H9 (cell line): ENCODE results near the gene SMIM28. TPM values are rescaled to one million over a fixed set of nuclear protein-coding genes. Genes with fewer than 3 reads are reported as not detected.
"Not testable (repeated sequence)": the region's sequence is repeated elsewhere in the genome, so short reads cannot be mapped to it uniquely, and the experiment has no call there.

Experiments used
- DNase-seq: peaks from one replicate; pipeline ENCODE4 v3.0.0-alpha.2; 2017
- H2AFZ ChIP-seq: one replicate; pipeline ENCODE4 v1.6.1; 2013; ENCODE audit warnings: mild to moderate bottlenecking, low read length, control low read depth, moderate library complexity
- H2AK5ac ChIP-seq: 2 replicates; pipeline ENCODE4 v1.6.1; 2013; ENCODE audit warnings: low read length, control low read depth, mixed read lengths; ENCODE audit not compliant: insufficient read length
- H2BK120ac ChIP-seq: one replicate; pipeline ENCODE4 v1.6.1; 2013; ENCODE audit warnings: low read depth, mild to moderate bottlenecking, low read length, control low read depth, inconsistent platforms; ENCODE audit not compliant: poor library complexity, severe bottlenecking
- H2BK12ac ChIP-seq: 2 replicates; pipeline ENCODE4 v1.6.1; 2013; ENCODE audit warnings: low read length, control low read depth, mixed read lengths, low read depth; ENCODE audit not compliant: insufficient read length
- H2BK15ac ChIP-seq: 2 replicates; pipeline ENCODE4 v1.6.1; 2013; ENCODE audit warnings: low read depth, low read length, control low read depth
- H2BK20ac ChIP-seq: one replicate; pipeline ENCODE4 v1.6.1; 2013; ENCODE audit warnings: low read depth, mild to moderate bottlenecking, low read length, control low read depth, inconsistent platforms; ENCODE audit not compliant: poor library complexity, severe bottlenecking
- H2BK5ac ChIP-seq: 2 replicates; pipeline ENCODE4 v1.6.1; 2013; ENCODE audit warnings: low read length, control low read depth, mixed read lengths; ENCODE audit not compliant: insufficient read length
- H3K14ac ChIP-seq: 2 replicates; pipeline ENCODE4 v1.6.1; 2013; ENCODE audit warnings: low read length, control low read depth; ENCODE audit not compliant: insufficient read depth
- H3K18ac ChIP-seq: 2 replicates; pipeline ENCODE4 v1.6.1; 2013; ENCODE audit warnings: low read depth, mild to moderate bottlenecking, mixed read lengths, low read length, control low read depth; ENCODE audit not compliant: insufficient read length
- H3K23ac ChIP-seq: 2 replicates; pipeline ENCODE4 v1.6.1; 2013; ENCODE audit warnings: low read length, control low read depth, mixed read lengths, low read depth; ENCODE audit not compliant: insufficient read length
- H3K23me2 ChIP-seq: 2 replicates; pipeline ENCODE4 v1.6.1; 2013; ENCODE audit warnings: low read depth, mild to moderate bottlenecking, mixed read lengths, low read length, control low read depth; ENCODE audit not compliant: insufficient read length, poor library complexity, severe bottlenecking
- H3K27ac ChIP-seq: 2 replicates; pipeline ENCODE4 v1.5.1; 2013; ENCODE audit warnings: low read length, control low read depth, mixed read lengths, low read depth; ENCODE audit not compliant: insufficient read length
- H3K27me3 ChIP-seq: 2 replicates; pipeline ENCODE4 v1.6.1; 2013; ENCODE audit warnings: low read length, control low read depth, inconsistent platforms; ENCODE audit not compliant: insufficient read depth
- H3K4ac ChIP-seq: 2 replicates; pipeline ENCODE4 v1.6.1; 2013; ENCODE audit warnings: low read depth, mild to moderate bottlenecking, control low read depth, inconsistent platforms, low read length, moderate library complexity
- H3K4me1 ChIP-seq: 2 replicates; pipeline ENCODE4 v1.6.1; 2013; ENCODE audit warnings: low read length, control low read depth, inconsistent platforms; ENCODE audit not compliant: insufficient read depth
- H3K4me2 ChIP-seq: 2 replicates; pipeline ENCODE4 v1.6.1; 2013; ENCODE audit warnings: low read length, control low read depth, mixed read lengths; ENCODE audit not compliant: insufficient read length, insufficient read depth
- H3K56ac ChIP-seq: 2 replicates; pipeline ENCODE4 v1.6.1; 2013; ENCODE audit warnings: low read depth, mild to moderate bottlenecking, mixed read lengths, low read length, control low read depth; ENCODE audit not compliant: insufficient read length
- H3K79me1 ChIP-seq: 2 replicates; pipeline ENCODE4 v1.6.1; 2013; ENCODE audit warnings: low read depth, mild to moderate bottlenecking, moderate library complexity, low read length, control low read depth, inconsistent platforms; ENCODE audit not compliant: insufficient read depth, poor library complexity, severe bottlenecking
- H3K79me2 ChIP-seq: 2 replicates; pipeline ENCODE4 v1.6.1; 2013; ENCODE audit warnings: low read length, control low read depth, inconsistent platforms; ENCODE audit not compliant: insufficient read depth
- H3K9ac ChIP-seq: 2 replicates; pipeline ENCODE4 v1.6.1; 2013; ENCODE audit warnings: low read length, control low read depth, mixed read lengths; ENCODE audit not compliant: insufficient read length; ENCODE audit errors: extremely low read depth
- H3K9me3 ChIP-seq: one replicate; pipeline ENCODE4 v1.6.1; 2013; ENCODE audit warnings: low read depth, low read length, inconsistent platforms; ENCODE audit not compliant: control insufficient read depth
- H3T11ph ChIP-seq: one replicate; pipeline ENCODE4 v1.6.1; 2013; ENCODE audit warnings: mild to moderate bottlenecking, low read length, control low read depth, inconsistent platforms
- H4K20me1 ChIP-seq: one replicate; pipeline ENCODE4 v1.6.1; 2013; ENCODE audit not compliant: control insufficient read depth, insufficient read length, insufficient read depth
- H4K5ac ChIP-seq: 2 replicates; pipeline ENCODE4 v1.6.1; 2013; ENCODE audit warnings: low read depth, mild to moderate bottlenecking, mixed read lengths, low read length, control low read depth; ENCODE audit not compliant: insufficient read length
- H4K8ac ChIP-seq: replicated peaks from 2 replicates; pipeline ENCODE4 v1.6.1; 2013; ENCODE audit warnings: low read length, control low read depth, mixed read lengths, low read depth; ENCODE audit not compliant: insufficient read length
- H4K91ac ChIP-seq: 2 replicates; pipeline ENCODE4 v1.6.1; 2013; ENCODE audit warnings: low read depth, mild to moderate bottlenecking, moderate library complexity, mixed read lengths, low read length, control low read depth; ENCODE audit not compliant: insufficient read length
- H3K27ac Mint-ChIP-seq, 3 experiments: 2 replicates in 2 of 3; 3 replicates in 1 of 3; pipeline ENCODE4 v1.8.0; 2020 to 2021; ENCODE audit warnings: mixed read lengths in 3 of 3, mild to moderate bottlenecking in 1 of 3, moderate library complexity in 1 of 3
- H3K27me3 Mint-ChIP-seq: 2 replicates; pipeline ENCODE4 v1.8.0; 2021; ENCODE audit warnings: low read depth, mild to moderate bottlenecking, moderate library complexity, mixed read lengths
- H3K36me3 Mint-ChIP-seq, 3 experiments: 2 replicates in 2 of 3; 3 replicates in 1 of 3; pipeline ENCODE4 v1.8.0; 2020 to 2021; ENCODE audit warnings: low read depth in 3 of 3, mixed read lengths in 3 of 3; ENCODE audit not compliant: insufficient read depth in 1 of 3
- H3K4me1 Mint-ChIP-seq, 2 experiments: 2 replicates each; pipeline ENCODE4 v1.8.0; 2020; ENCODE audit warnings: mixed read lengths in 2 of 2
- H3K4me3 Mint-ChIP-seq, 2 experiments: 2 replicates in 1 of 2; 3 replicates in 1 of 2; pipeline ENCODE4 v1.8.0; 2020 to 2021; ENCODE audit warnings: mild to moderate bottlenecking in 2 of 2, mixed read lengths in 2 of 2, moderate library complexity in 1 of 2
- H3K9me3 Mint-ChIP-seq, 2 experiments: 2 replicates in 1 of 2; 3 replicates in 1 of 2; pipeline ENCODE4 v1.8.0; 2020; ENCODE audit warnings: mild to moderate bottlenecking in 2 of 2, mixed read lengths in 2 of 2, moderate library complexity in 1 of 2
- WGBS: extraction: QIAGEN DNeasy Blood & Tissue Kit; methylation state at CpG from one replicate; pipeline ENCODE4 v1.1.7; 2013; ENCODE audit warnings: missing lambda C conversion rate, low lambda C conversion rate, mixed read lengths; ENCODE audit not compliant: insufficient read length; ENCODE audit errors: extremely low coverage; 5-methylcytosine and 5-hydroxymethylcytosine counted together
- total RNA-seq: library from RNA; stranded (reverse); gene quantifications from 2 replicates; pipeline ENCODE4 v1.2.1, GENCODE V29; 2021
- TF ChIP-seq, protein P1 (sequence below): fragments of 200-600 bp; sonication (generic); conservative IDR thresholded peaks from 3 replicates; pipeline ENCODE4 v1.8.0; 2021; ENCODE audit warnings: antibody characterized with exemption, mild to moderate bottlenecking

Gene SMIM28
- total RNA-seq, 1 experiment from 2014 or later = not detected

DNA sequence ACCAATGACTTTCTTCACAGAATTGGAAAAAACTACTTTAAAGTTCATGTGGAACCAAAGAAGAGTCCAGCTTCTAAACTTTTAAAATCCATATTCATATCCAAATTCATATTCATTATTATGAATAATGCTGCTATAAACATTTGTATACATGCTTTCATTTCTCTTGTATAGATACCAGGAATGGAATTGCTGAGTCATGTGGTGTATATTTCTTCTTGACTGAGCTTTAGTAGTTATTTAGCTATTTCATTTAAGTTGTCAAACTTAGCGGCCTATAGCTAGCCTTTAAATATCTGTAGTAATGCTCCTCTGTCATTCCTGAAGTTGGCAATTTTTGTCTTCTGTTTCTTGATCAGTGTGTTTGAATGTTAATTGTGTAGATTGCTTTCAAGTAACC is 19.8 kb upstream of the SMIM28 start:
- H3K4ac ChIP-seq = no peak overlapping the region
- H3K27me3 ChIP-seq = no peaks in the 10 kb centered on the region
- H2BK15ac ChIP-seq = no peak overlapping the region
- no peaks in the 10 kb centered on the region for H3K9me3 ChIP-seq
- no peak overlapping the region for H3K27ac ChIP-seq
- H2BK12ac ChIP-seq = no peak overlapping the region
- no peak overlapping the region for H2AFZ ChIP-seq
- peaks cover 0 to 2% of the 10 kb centered on the region in 2 experiments; a peak in 1 of 5 replicates for H3K9me3 Mint-ChIP-seq
- no peak overlapping the region for H4K91ac ChIP-seq
- H2AK5ac ChIP-seq = no peak overlapping the region
- H3K4me2 ChIP-seq = no peak overlapping the region
- WGBS = no CpG with 5 or more reads among the region's 1 CpG
- H3K79me1 ChIP-seq = no peaks in the 10 kb centered on the region
- H3K4me1 Mint-ChIP-seq = no peaks in the 10 kb centered on the region
- no peak overlapping the region for H3K23ac ChIP-seq
- no peak overlapping the region for H3K27ac Mint-ChIP-seq
- no peaks in the 10 kb centered on the region for H3K4me1 ChIP-seq
- no peaks in the 10 kb centered on the region for H3K27me3 Mint-ChIP-seq
- H3K18ac ChIP-seq = no peak overlapping the region
- no peak overlapping the region for H3K14ac ChIP-seq
- no peak overlapping the region for H2BK20ac ChIP-seq
- no peak overlapping the region for H3K9ac ChIP-seq
- no peak overlapping the region for H2BK120ac ChIP-seq
- H3K56ac ChIP-seq = no peak overlapping the region
- no peaks in the 10 kb centered on the region for H3K23me2 ChIP-seq
- H4K20me1 ChIP-seq = no peaks in the 10 kb centered on the region
- no peak overlapping the region for H4K5ac ChIP-seq
- H3K4me3 Mint-ChIP-seq = no peak overlapping the region
- no peak overlapping the region for H2BK5ac ChIP-seq
- H3T11ph ChIP-seq = no peak overlapping the region
- no peak for DNase-seq
- no peaks in the 10 kb centered on the region for H3K36me3 Mint-ChIP-seq
- TF ChIP-seq, protein P1, sequence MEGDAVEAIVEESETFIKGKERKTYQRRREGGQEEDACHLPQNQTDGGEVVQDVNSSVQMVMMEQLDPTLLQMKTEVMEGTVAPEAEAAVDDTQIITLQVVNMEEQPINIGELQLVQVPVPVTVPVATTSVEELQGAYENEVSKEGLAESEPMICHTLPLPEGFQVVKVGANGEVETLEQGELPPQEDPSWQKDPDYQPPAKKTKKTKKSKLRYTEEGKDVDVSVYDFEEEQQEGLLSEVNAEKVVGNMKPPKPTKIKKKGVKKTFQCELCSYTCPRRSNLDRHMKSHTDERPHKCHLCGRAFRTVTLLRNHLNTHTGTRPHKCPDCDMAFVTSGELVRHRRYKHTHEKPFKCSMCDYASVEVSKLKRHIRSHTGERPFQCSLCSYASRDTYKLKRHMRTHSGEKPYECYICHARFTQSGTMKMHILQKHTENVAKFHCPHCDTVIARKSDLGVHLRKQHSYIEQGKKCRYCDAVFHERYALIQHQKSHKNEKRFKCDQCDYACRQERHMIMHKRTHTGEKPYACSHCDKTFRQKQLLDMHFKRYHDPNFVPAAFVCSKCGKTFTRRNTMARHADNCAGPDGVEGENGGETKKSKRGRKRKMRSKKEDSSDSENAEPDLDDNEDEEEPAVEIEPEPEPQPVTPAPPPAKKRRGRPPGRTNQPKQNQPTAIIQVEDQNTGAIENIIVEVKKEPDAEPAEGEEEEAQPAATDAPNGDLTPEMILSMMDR = no peak
- no peak overlapping the region for H4K8ac ChIP-seq
- no peaks in the 10 kb centered on the region for H3K79me2 ChIP-seq

DNA sequence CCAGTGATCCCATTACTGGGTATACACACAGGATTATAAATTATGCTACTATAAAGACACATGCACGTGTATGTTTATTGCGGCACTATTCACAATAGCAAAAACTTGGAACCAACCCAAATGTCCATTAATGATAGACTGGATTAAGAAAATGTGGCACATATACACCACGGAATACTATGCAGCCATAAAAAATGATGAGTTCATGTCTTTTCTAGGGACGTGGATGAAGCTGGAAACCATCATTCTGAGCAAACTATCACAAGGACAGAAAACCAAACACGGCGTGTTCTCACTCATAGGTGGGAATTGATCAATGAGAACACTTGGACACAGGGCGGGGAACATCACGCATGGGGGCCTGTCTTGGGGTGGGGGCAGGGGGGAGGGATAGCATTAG is 9.0 kb upstream of the SMIM28 start:
- not testable (repeated sequence) for H2BK15ac ChIP-seq, H4K8ac ChIP-seq, H3K23ac ChIP-seq, H3K27me3 Mint-ChIP-seq, H3K9ac ChIP-seq, H2BK5ac ChIP-seq, H2BK120ac ChIP-seq, H3K56ac ChIP-seq, H3K4me2 ChIP-seq, H4K91ac ChIP-seq, H4K20me1 ChIP-seq, H4K5ac ChIP-seq, H3K4me1 ChIP-seq, H3K23me2 ChIP-seq, H3K18ac ChIP-seq, H3K4ac ChIP-seq, H2BK20ac ChIP-seq, H3K36me3 Mint-ChIP-seq, DNase-seq, H3K27ac ChIP-seq, H3K79me2 ChIP-seq, H3K14ac ChIP-seq, H2AFZ ChIP-seq, H3K79me1 ChIP-seq, H2BK12ac ChIP-seq, H3T11ph ChIP-seq, H3K27ac Mint-ChIP-seq, H3K9me3 ChIP-seq, H3K27me3 ChIP-seq, H2AK5ac ChIP-seq, H3K4me3 Mint-ChIP-seq
- no CpG with 5 or more reads among the region's 8 CpGs for whole genome bisulfite sequencing
- Mint-ChIP-seq H3K9me3 (peaks cover 5 to 11% of the 10 kb centered on the region in 2 experiments), H3K4me1 (peaks cover 5 to 11% of the 10 kb centered on the region in 2 experiments)
